OCI-LY7 (cell line): ENCODE results near the gene CKAP4.

Experiments
- EZH2phosphoT487 ChIP-seq: fragments of 200-600 bp; sonication (generic); IDR thresholded peaks from 2 replicates; pipeline ENCODE4 v1.6.1; 2018; ENCODE audit warnings: low read depth, borderline replicate concordance, mild to moderate bottlenecking, mixed run types, antibody characterized with exemption, low read length, moderate library complexity, mixed read lengths
- TF ChIP-seq, protein P1 (sequence below): fragments of 200-600 bp; sonication (generic); conservative IDR thresholded peaks from 2 replicates; pipeline ENCODE4 v1.5.1; 2014; ENCODE audit warnings: mild to moderate bottlenecking, antibody characterized with exemption, low read length, moderate library complexity, mixed read lengths

DNA sequence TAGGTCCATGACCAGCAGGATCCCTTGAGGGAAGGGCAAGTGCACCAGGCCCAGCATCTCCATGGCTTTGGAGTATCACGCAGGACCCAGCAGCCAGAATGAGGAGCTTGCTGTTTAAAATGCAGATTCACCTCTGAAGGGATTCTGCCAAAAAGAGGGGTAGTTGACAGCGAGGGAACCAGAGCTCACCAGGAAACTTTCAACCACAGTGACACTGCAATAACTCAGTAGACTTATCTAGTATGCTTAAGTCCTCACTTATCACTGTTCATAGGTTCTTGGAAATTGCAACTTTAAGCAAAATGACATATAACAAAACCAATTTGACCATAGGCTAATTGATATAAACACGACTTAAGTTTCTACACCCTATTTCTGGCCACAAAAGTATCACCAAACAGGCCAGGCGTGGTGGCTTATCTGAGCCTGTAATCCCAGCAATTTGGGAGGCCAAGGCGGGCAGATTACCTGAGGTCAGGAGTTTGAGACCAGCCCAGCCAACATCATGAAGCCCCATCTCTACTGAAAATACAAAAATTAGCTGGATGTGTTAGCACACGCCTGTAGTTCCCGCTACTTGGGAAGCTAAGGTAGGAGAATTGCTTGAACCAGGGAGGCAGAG, 21.4 kb upstream of the CKAP4 start:
- TF ChIP-seq, protein P1, sequence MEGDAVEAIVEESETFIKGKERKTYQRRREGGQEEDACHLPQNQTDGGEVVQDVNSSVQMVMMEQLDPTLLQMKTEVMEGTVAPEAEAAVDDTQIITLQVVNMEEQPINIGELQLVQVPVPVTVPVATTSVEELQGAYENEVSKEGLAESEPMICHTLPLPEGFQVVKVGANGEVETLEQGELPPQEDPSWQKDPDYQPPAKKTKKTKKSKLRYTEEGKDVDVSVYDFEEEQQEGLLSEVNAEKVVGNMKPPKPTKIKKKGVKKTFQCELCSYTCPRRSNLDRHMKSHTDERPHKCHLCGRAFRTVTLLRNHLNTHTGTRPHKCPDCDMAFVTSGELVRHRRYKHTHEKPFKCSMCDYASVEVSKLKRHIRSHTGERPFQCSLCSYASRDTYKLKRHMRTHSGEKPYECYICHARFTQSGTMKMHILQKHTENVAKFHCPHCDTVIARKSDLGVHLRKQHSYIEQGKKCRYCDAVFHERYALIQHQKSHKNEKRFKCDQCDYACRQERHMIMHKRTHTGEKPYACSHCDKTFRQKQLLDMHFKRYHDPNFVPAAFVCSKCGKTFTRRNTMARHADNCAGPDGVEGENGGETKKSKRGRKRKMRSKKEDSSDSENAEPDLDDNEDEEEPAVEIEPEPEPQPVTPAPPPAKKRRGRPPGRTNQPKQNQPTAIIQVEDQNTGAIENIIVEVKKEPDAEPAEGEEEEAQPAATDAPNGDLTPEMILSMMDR = no peak
- TF ChIP-seq EZH2phosphoT487 = no peak
